HepG2 (cell line): ENCODE data around the gene NDUFAF3. TPM values are rescaled to one million over a fixed set of nuclear protein-coding genes. Genes with fewer than 3 reads are reported as not detected.

Source experiments
- ARID2 ChIP-seq: sonication (generic); formaldehyde crosslinking; IDR thresholded peaks from 2 replicates; pipeline ENCODE4 v1.8.1; 2022; ENCODE audit warnings: mild to moderate bottlenecking, missing genetic modification reagents, borderline replicate concordance
- CENPT ChIP-seq: sonication (generic); formaldehyde crosslinking; IDR thresholded peaks from 2 replicates; pipeline ENCODE4 v1.8.0; 2022; ENCODE audit warnings: low read depth, mild to moderate bottlenecking, moderate library complexity, missing genetic modification reagents
- CREB1 ChIP-seq, 2 experiments: fragments of 450-650 bp in 1 of 2; IDR thresholded peaks; 2 replicates each; pipeline ENCODE4 v1.6.1; 2016 to 2017; ENCODE audit warnings: control low read depth in 1 of 2, mild to moderate bottlenecking in 1 of 2, missing compliant biosample characterization in 1 of 2, missing genetic modification characterization in 1 of 2
- FOSL2 ChIP-seq: sonication (generic); formaldehyde crosslinking; IDR thresholded peaks from 2 replicates; pipeline ENCODE4 v1.4.0; 2020; ENCODE audit warnings: missing genetic modification reagents
- JUNB ChIP-seq: sonication (generic); formaldehyde crosslinking; IDR thresholded peaks from 2 replicates; pipeline ENCODE4 v1.8.0; 2022; ENCODE audit warnings: missing genetic modification reagents, mild to moderate bottlenecking, borderline replicate concordance
- NFIB ChIP-seq: sonication (generic); formaldehyde crosslinking; IDR thresholded peaks from 2 replicates; pipeline ENCODE4 v1.9.0; 2021; ENCODE audit warnings: missing genetic modification reagents, mild to moderate bottlenecking, borderline replicate concordance
- NFYC ChIP-seq: IDR thresholded peaks from 2 replicates; pipeline ENCODE4 v1.6.1; 2016; ENCODE audit warnings: missing genetic modification reagents, missing compliant biosample characterization
- NPAS2 ChIP-seq: sonication (generic); formaldehyde crosslinking; IDR thresholded peaks from 2 replicates; pipeline ENCODE4 v1.8.0; 2022; ENCODE audit warnings: mild to moderate bottlenecking, missing genetic modification reagents, borderline replicate concordance
- PCBP1 ChIP-seq: fragments of 200-400 bp; formaldehyde crosslinking; IDR thresholded peaks from 2 replicates; pipeline ENCODE4 v1.6.1; 2017; ENCODE audit warnings: mild to moderate bottlenecking, low read depth, low read length, borderline replicate concordance
- RARG ChIP-seq: sonication (generic); formaldehyde crosslinking; IDR thresholded peaks from 2 replicates; pipeline ENCODE4 v1.4.0; 2020; ENCODE audit warnings: low read depth, mild to moderate bottlenecking, missing genetic modification reagents
- SALL1 ChIP-seq: sonication (generic); formaldehyde crosslinking; IDR thresholded peaks from 2 replicates; pipeline ENCODE4 v1.8.0; 2022; ENCODE audit warnings: mild to moderate bottlenecking, missing genetic modification reagents
- SAP130 ChIP-seq: IDR thresholded peaks from 2 replicates; pipeline ENCODE4 v1.6.1; 2016; ENCODE audit warnings: low read depth
- SP2 ChIP-seq: sonication (generic); formaldehyde crosslinking; IDR thresholded peaks from 2 replicates; pipeline ENCODE4 v1.5.1; 2020; ENCODE audit warnings: mild to moderate bottlenecking, missing genetic modification reagents
- ZBTB10 ChIP-seq: sonication (generic); formaldehyde crosslinking; IDR thresholded peaks from 2 replicates; pipeline ENCODE4 v1.4.0; 2020; ENCODE audit warnings: missing genetic modification reagents, borderline replicate concordance
- ZFY ChIP-seq: sonication (generic); formaldehyde crosslinking; IDR thresholded peaks from 2 replicates; pipeline ENCODE4 v1.4.0; 2020; ENCODE audit warnings: missing genetic modification reagents
- ZNF263 ChIP-seq: sonication (generic); formaldehyde crosslinking; IDR thresholded peaks from 2 replicates; pipeline ENCODE4 v1.4.0; 2020; ENCODE audit warnings: missing genetic modification reagents
- ZNF44 ChIP-seq: sonication (generic); formaldehyde crosslinking; IDR thresholded peaks from 2 replicates; pipeline ENCODE4 v1.5.1; 2020; ENCODE audit warnings: mild to moderate bottlenecking, missing genetic modification reagents
- ZNF451 ChIP-seq: sonication (generic); formaldehyde crosslinking; IDR thresholded peaks from 2 replicates; pipeline ENCODE4 v1.5.0; 2020; ENCODE audit warnings: mild to moderate bottlenecking, missing genetic modification reagents
- ZNF574 ChIP-seq: sonication (generic); formaldehyde crosslinking; IDR thresholded peaks from 2 replicates; pipeline ENCODE4 v1.4.0; 2020; ENCODE audit warnings: missing genetic modification reagents
- ZNF615 ChIP-seq: sonication (generic); formaldehyde crosslinking; IDR thresholded peaks from 2 replicates; pipeline ENCODE4 v1.5.0; 2020; ENCODE audit warnings: mild to moderate bottlenecking, missing genetic modification reagents, borderline replicate concordance
- ZNF724P ChIP-seq: sonication (generic); formaldehyde crosslinking; IDR thresholded peaks from 2 replicates; pipeline ENCODE4 v1.8.0; 2022; ENCODE audit warnings: missing genetic modification reagents, borderline replicate concordance
- ZUFSP ChIP-seq: sonication (generic); formaldehyde crosslinking; IDR thresholded peaks from 2 replicates; pipeline ENCODE4 v1.9.0; 2021; ENCODE audit warnings: missing genetic modification reagents, mild to moderate bottlenecking, borderline replicate concordance
- polyA plus RNA-seq, 8 experiments: library from polyadenylated mRNA; depleted of rRNA in 3 of 8; stranded (reverse) in 7 of 8; unstranded in 1 of 8; fragments of >200 nt; fragmentation: Illumina TruSeq in 4 of 8; extraction: Trizol in 4 of 8; gene quantifications; 2 replicates each; pipeline versions ENCODE4 v1.2.1 to v1.2.3, GENCODE V29; 2011 to 2016; ENCODE audit warnings: low read depth in 4 of 8, missing spikeins in 1 of 8, mixed read lengths in 1 of 8; ENCODE audit not compliant: insufficient read depth in 1 of 8
- total RNA-seq, 5 experiments: library from RNA; depleted of rRNA; stranded (reverse); fragments of >200 nt; fragmentation: Illumina TruSeq; extraction: Trizol; gene quantifications; 2 replicates each; pipeline ENCODE4 v1.2.3, GENCODE V29; 2016; ENCODE audit warnings: low read depth in 1 of 5

The NDUFAF3 gene
- total and polyA plus RNA-seq, 2 of the 13 experiments (the other 11 are each of a cell fraction or from before 2014, with no cell fraction given), result 39.0 to 50.0 TPM

GRCh38 chr3:48997102-48997635, 24.8 kb upstream of the NDUFAF3 start (continued):
- peak; percentile 74 for TF ChIP-seq ZNF574
- peak; percentile 30; the same call in 1 of the 2 replicates for TF ChIP-seq SAP130 (CRISPR knock-in tag)
- TF ChIP-seq SALL1 (CRISPR knock-in tag), result 0 out of 2 replicates have a peak, but pooled peaks have one; percentile 7
- peak; percentile 21; the same call in 1 of the 2 replicates for TF ChIP-seq ZFY (CRISPR knock-in tag)
- no peak for TF ChIP-seq PCBP1
- TF ChIP-seq ZUFSP, result no peak
- no peak for TF ChIP-seq ZNF615 (CRISPR knock-in tag)
- no peak for TF ChIP-seq CREB1 (IDR thresholded peaks at IDR 0.05)
- no peak for TF ChIP-seq CREB1 (CRISPR knock-in tag; IDR thresholded peaks at IDR 0.05)
- TF ChIP-seq ZNF263 (CRISPR knock-in tag), result peak; percentile 38
- TF ChIP-seq NFYC, result no peak
- TF ChIP-seq CENPT, result no peak
- no peak for TF ChIP-seq SP2
- no peak for TF ChIP-seq ZBTB10 (CRISPR knock-in tag)
- TF ChIP-seq NPAS2 (CRISPR knock-in tag), result no peak
- TF ChIP-seq FOSL2 (CRISPR knock-in tag), result no peak
- no peak for TF ChIP-seq ZNF451 (CRISPR knock-in tag)
- no peak for TF ChIP-seq RARG (CRISPR knock-in tag)
- no peak for TF ChIP-seq ARID2
- TF ChIP-seq NFIB (CRISPR knock-in tag), result no peak
- no peak for TF ChIP-seq ZNF44 (CRISPR knock-in tag)
- TF ChIP-seq ZNF724P, result no peak
- TF ChIP-seq JUNB (CRISPR knock-in tag), result no peak
